Suprapubic skin (tissue), 4 donors: ENCODE measurements around the gene L1TD1. TPM values are rescaled to one million over a fixed set of nuclear protein-coding genes. Genes with fewer than 3 reads are reported as not detected.
"Not testable (repeated sequence)": the region's sequence is repeated elsewhere in the genome, so short reads cannot be mapped to it uniquely, and the experiment has no call there.

Source experiments
- DNase-seq, 2 donors: peaks; one replicate each; pipeline ENCODE4 v3.0.0-alpha.2; 2019; ENCODE audit warnings: low spot score in 2 of 2
- H3K27ac ChIP-seq: fragments of 200-600 bp; sonication (generic); one replicate; pipeline ENCODE4 v1.5.1; 2019
- H3K27me3 ChIP-seq: fragments of 200-600 bp; sonication (generic); one replicate; pipeline ENCODE4 v1.5.1; 2019
- H3K36me3 ChIP-seq: fragments of 200-600 bp; sonication (generic); one replicate; pipeline ENCODE4 v1.5.1; 2019
- H3K4me1 ChIP-seq: fragments of 200-600 bp; sonication (generic); one replicate; pipeline ENCODE4 v1.5.1; 2019
- H3K4me3 ChIP-seq: fragments of 200-600 bp; sonication (generic); one replicate; pipeline ENCODE4 v1.5.1; 2019; ENCODE audit warnings: mild to moderate bottlenecking
- H3K9me3 ChIP-seq: fragments of 200-600 bp; sonication (generic); one replicate; pipeline ENCODE4 v1.5.1; 2019
- CTCF ChIP-seq, 2 donors: fragments of 200-600 bp in 1 of 2; fragments of 450-650 bp in 1 of 2; sonication (generic) in 1 of 2; IDR thresholded peaks; one replicate each; pipeline ENCODE4 v1.5.1; 2016 to 2019; ENCODE audit warnings: antibody characterized with exemption in 2 of 2, mild to moderate bottlenecking in 1 of 2, moderate library complexity in 1 of 2
- EP300 ChIP-seq: sonication (generic); formaldehyde crosslinking; IDR thresholded peaks from one replicate; pipeline ENCODE4 v1.6.1; 2017; ENCODE audit warnings: antibody characterized with exemption
- POLR2A ChIP-seq, 2 donors: fragments of 450-650 bp; IDR thresholded peaks; one replicate each; pipeline ENCODE4 v1.6.1; 2017; ENCODE audit warnings: antibody characterized with exemption in 2 of 2, mild to moderate bottlenecking in 2 of 2, moderate library complexity in 2 of 2
- POLR2AphosphoS5 ChIP-seq, 3 donors: sonication (generic); formaldehyde crosslinking; IDR thresholded peaks; one replicate each; pipeline ENCODE4 v1.6.1; 2017; ENCODE audit warnings: antibody characterized with exemption in 3 of 3
- WGBS: methylation state at CpG from one replicate; pipeline ENCODE4 v1.1.5; 2018; 5-methylcytosine and 5-hydroxymethylcytosine counted together
- total RNA-seq, 4 donors: library from RNA; depleted of rRNA; stranded (reverse); fragments of >200 nt; gene quantifications; one replicate each; pipeline ENCODE4 v1.1.0, GENCODE V29; 2016

The L1TD1 gene
- under 1 TPM in 1 of 4 donors, not detected in 3; 0.16 TPM for total RNA-seq

- Histone ChIP-seq H3K4me3 (peak within 1 kb of the TSS; percentile 31), H3K4me1 (peaks cover 7% of the 10 kb centered on the region), H3K27ac (no peak within 1 kb of the TSS), H3K9me3 (no peaks in the 10 kb centered on the region), H3K27me3 (peaks cover 37% of the 10 kb centered on the region), H3K36me3 (no peaks in the 10 kb centered on the region)
- DNase-seq, result peak in 1 of 2 donors; percentile 63
- WGBS, result 18% methylated on average over 32 of the region's 55 CpGs
- no peak for TF ChIP-seq POLR2A (IDR thresholded peaks at IDR 0.05)
Observed at GRCh38 chr1:62194651-62195544, at the start of gene L1TD1. TSS of gene L1TD1 (plus strand) at chr1:62194849. CDS start at chr1:62206629, 11,780 bp downstream.

GRCh38 chr1:62159940-62160348, 34.7 kb upstream of the L1TD1 start:
- no peaks in the 10 kb centered on the region for H3K9me3 ChIP-seq
- H3K4me1 ChIP-seq, result no peaks in the 10 kb centered on the region
- TF ChIP-seq POLR2AphosphoS5 (IDR thresholded peaks at IDR 0.05), result no peak
- TF ChIP-seq EP300, result no peak
- no peak for TF ChIP-seq CTCF (IDR thresholded peaks at IDR 0.05)
- TF ChIP-seq POLR2A (IDR thresholded peaks at IDR 0.05), result no peak
- H3K27me3 ChIP-seq, result no peaks in the 10 kb centered on the region
- H3K4me3 ChIP-seq, result no peak overlapping the region
- no peak for DNase-seq
- peaks cover 9% of the 10 kb centered on the region for H3K36me3 ChIP-seq
- H3K27ac ChIP-seq, result no peak overlapping the region
- WGBS, result 79% methylated on average over 6 of the region's 6 CpGs

- Histone ChIP-seq H3K9me3 (no peaks in the 10 kb centered on the region), H3K36me3 (peaks cover 6% of the 10 kb centered on the region), H3K4me1 (no peaks in the 10 kb centered on the region), H3K27me3 (no peaks in the 10 kb centered on the region), H3K4me3 (no peak overlapping the region), H3K27ac (no peak overlapping the region)
- DNase-seq, result no peak
- TF ChIP-seq EP300, result no peak
- no peak for TF ChIP-seq POLR2A (IDR thresholded peaks at IDR 0.05)
- no peak for TF ChIP-seq POLR2AphosphoS5 (IDR thresholded peaks at IDR 0.05)
- TF ChIP-seq CTCF (IDR thresholded peaks at IDR 0.05), result no peak
- WGBS, result 100% methylated on average over 1 of the region's 1 CpG
Observed at GRCh38 chr1:62161711-62162110, 32.9 kb upstream of the L1TD1 start.

GRCh38 chr1:62170380-62170779, 24.3 kb upstream of the L1TD1 start:
- 56% methylated on average over 10 of the region's 10 CpGs for WGBS
- not testable (repeated sequence) for H3K4me3 ChIP-seq, H3K9me3 ChIP-seq, H3K27ac ChIP-seq, H3K27me3 ChIP-seq, H3K36me3 ChIP-seq, H3K4me1 ChIP-seq, DNase-seq

GRCh38 chr1:62175568-62176179, 19.0 kb upstream of the L1TD1 start:
- WGBS, result 51% methylated on average over 9 of the region's 9 CpGs
- H3K4me3 ChIP-seq, result no peak overlapping the region
- H3K9me3 ChIP-seq, result no peaks in the 10 kb centered on the region
- H3K4me1 ChIP-seq, result peaks cover 12% of the 10 kb centered on the region
- peaks cover under 1% of the 10 kb centered on the region for H3K27me3 ChIP-seq
- H3K36me3 ChIP-seq, result no peaks in the 10 kb centered on the region
- TF ChIP-seq POLR2A (IDR thresholded peaks at IDR 0.05) (no peak), POLR2AphosphoS5 (IDR thresholded peaks at IDR 0.05) (no peak), CTCF (IDR thresholded peaks at IDR 0.05) (peak; percentile 59 to 60), EP300 (no peak)
- peak in 1 of 2 donors; percentile 18 for DNase-seq
- no peak overlapping the region for H3K27ac ChIP-seq

- TF ChIP-seq POLR2A (IDR thresholded peaks at IDR 0.05), result no peak
- TF ChIP-seq CTCF (IDR thresholded peaks at IDR 0.05), result no peak
- no peak for TF ChIP-seq POLR2AphosphoS5 (IDR thresholded peaks at IDR 0.05)
- TF ChIP-seq EP300, result no peak
- Histone ChIP-seq H3K9me3 (no peaks in the 10 kb centered on the region), H3K27ac (no peak overlapping the region), H3K4me3 (no peak overlapping the region), H3K36me3 (no peaks in the 10 kb centered on the region), H3K4me1 (peaks cover 12% of the 10 kb centered on the region), H3K27me3 (no peaks in the 10 kb centered on the region)
- peak in 1 of 2 donors; percentile 37 for DNase-seq
- 85% methylated on average over 14 of the region's 14 CpGs for WGBS
Observed at GRCh38 chr1:62176597-62177312, 17.9 kb upstream of the L1TD1 start.
